Uterus (tissue), 4 donors: Measurements from ENCODE around the gene MIGA1. TPM values are rescaled to one million over a fixed set of nuclear protein-coding genes. Genes with fewer than 3 reads are reported as not detected.
A peak's percentile ranks its signal among the peaks of the same experiment; 100 is the strongest.

Source experiments
- DNase-seq, 2 donors: peaks; one replicate each; pipeline ENCODE4 v3.0.0-alpha.2; 2019 to 2020
- H3K27ac ChIP-seq, 2 donors: fragments of 200-600 bp; sonication (generic); 1 replicate in 1 of 2; 2 replicates in 1 of 2; pipeline ENCODE4 v1.5.1; 2016 to 2018
- H3K27me3 ChIP-seq, 2 donors: fragments of 200-600 bp; sonication (generic); one replicate each; pipeline ENCODE4 v1.5.1; 2018 to 2019; ENCODE audit warnings: control low read depth in 1 of 2
- H3K36me3 ChIP-seq, 2 donors: fragments of 200-600 bp; sonication (generic); one replicate each; pipeline ENCODE4 v1.5.1; 2019; ENCODE audit warnings: control low read depth in 1 of 2
- H3K4me1 ChIP-seq, 2 donors: fragments of 200-600 bp; sonication (generic); one replicate each; pipeline ENCODE4 v1.5.1; 2018 to 2019; ENCODE audit warnings: control low read depth in 1 of 2
- H3K4me3 ChIP-seq, 2 donors: fragments of 200-600 bp; sonication (generic); 1 replicate in 1 of 2; 2 replicates in 1 of 2; pipeline ENCODE4 v1.5.1; 2018 to 2019; ENCODE audit warnings: mild to moderate bottlenecking in 1 of 2
- H3K9me3 ChIP-seq, 2 donors: fragments of 200-600 bp; sonication (generic); one replicate each; pipeline ENCODE4 v1.5.1; 2019; ENCODE audit warnings: control low read depth in 1 of 2
- CTCF ChIP-seq, 4 experiments: fragments of 200-600 bp in 2 of 4; fragments of 450-650 bp in 2 of 4; sonication (generic) in 2 of 4; IDR thresholded peaks; one replicate each; pipeline ENCODE4 v1.5.1; 2016 to 2019; ENCODE audit warnings: antibody characterized with exemption in 4 of 4, mild to moderate bottlenecking in 2 of 4, moderate library complexity in 1 of 4
- POLR2A ChIP-seq, 2 donors: fragments of 450-650 bp; IDR thresholded peaks; one replicate each; pipeline ENCODE4 v1.6.1; 2016; ENCODE audit warnings: antibody characterized with exemption in 2 of 2, mild to moderate bottlenecking in 1 of 2, moderate library complexity in 1 of 2
- intact Hi-C: fragments of 100-400 bp; cut with DNase I; formaldehyde crosslinking; loops from one replicate; pipeline ENCODE4 v1.15.1; 2023; ENCODE audit warnings: low total_unique reads
- total RNA-seq, 4 donors: library from RNA; depleted of rRNA in 3 of 4; stranded (reverse); fragments of >200 nt in 3 of 4; gene quantifications; one replicate each; pipeline versions ENCODE4 v1.1.0 to v1.2.4, GENCODE V29; 2014 to 2023
- donor health status: DM: yes; HTN: yes; CAD: no.

MIGA1 gene
- total RNA-seq, 4 donors from 2014 or later = 3.8 to 36.6 (median 22.9) TPM

GRCh38 chr1:77829851-77830250 is 50.4 kb downstream of the MIGA1 start:
- DNase-seq = no peak
- Histone ChIP-seq H3K27ac (peak overlapping the region; percentile 38 to 87), H3K9me3 (no peaks in the 10 kb centered on the region), H3K4me3 (no peak overlapping the region), H3K4me1 (peaks cover 6 to 25% of the 10 kb centered on the region in 2 donors), H3K27me3 (no peaks in the 10 kb centered on the region), H3K36me3 (no peaks in the 10 kb centered on the region)
- intact Hi-C loops = loop anchor here (10.0 kb wide), 1 partner anchor 55 kb away; the partner anchor contains the start of gene NEXN
- TF ChIP-seq CTCF (IDR thresholded peaks at IDR 0.05) (no peak), POLR2A (IDR thresholded peaks at IDR 0.05) (no peak)

GRCh38 chr1:77830946-77831345 is 51.5 kb downstream of the MIGA1 start:
- peaks cover 6 to 25% of the 10 kb centered on the region in 2 donors for H3K4me1 ChIP-seq

GRCh38 chr1:77831566-77831965 is 52.1 kb downstream of the MIGA1 start:
- H3K27ac ChIP-seq = peak overlapping the region; percentile 87 to 92
- TF ChIP-seq POLR2A (IDR thresholded peaks at IDR 0.05) (no peak), CTCF (IDR thresholded peaks at IDR 0.05) (no peak)
- no peaks in the 10 kb centered on the region for H3K27me3 ChIP-seq
- peaks cover 6 to 25% of the 10 kb centered on the region in 2 donors for H3K4me1 ChIP-seq
- intact Hi-C loops = loop anchor here (10.0 kb wide), 1 partner anchor 53 kb away; the partner anchor contains the start of gene NEXN
- no peaks in the 10 kb centered on the region for H3K36me3 ChIP-seq
- no peaks in the 10 kb centered on the region for H3K9me3 ChIP-seq
- no peak for DNase-seq
- H3K4me3 ChIP-seq = no peak overlapping the region

More at GRCh38 chr1:77830946-77831345, 51.5 kb downstream of the MIGA1 start:
- no peak for DNase-seq
- Histone ChIP-seq H3K4me3 (no peak overlapping the region), H3K27ac (peak overlapping the region; percentile 87 to 92), H3K9me3 (no peaks in the 10 kb centered on the region), H3K36me3 (no peaks in the 10 kb centered on the region), H3K27me3 (no peaks in the 10 kb centered on the region)
- TF ChIP-seq CTCF (IDR thresholded peaks at IDR 0.05) (no peak), POLR2A (IDR thresholded peaks at IDR 0.05) (no peak)
- intact Hi-C loops = loop anchor here (10.0 kb wide), 1 partner anchor 54 kb away; the partner anchor contains the start of gene NEXN

- peaks cover 6 to 25% of the 10 kb centered on the region in 2 donors for H3K4me1 ChIP-seq
These were observed 52.7 kb downstream of the MIGA1 start for GRCh38 chr1:77831976-77832711.

More at GRCh38 chr1:77831976-77832711, 52.7 kb downstream of the MIGA1 start:
- H3K27me3 ChIP-seq = no peaks in the 10 kb centered on the region
- no peak for TF ChIP-seq POLR2A (IDR thresholded peaks at IDR 0.05)
- TF ChIP-seq CTCF (IDR thresholded peaks at IDR 0.05) = no peak
- DNase-seq = peak in 1 of 2 donors; percentile 46
- no peak overlapping the region for H3K4me3 ChIP-seq
- intact Hi-C loops = loop anchor here (10.0 kb wide), 1 partner anchor 53 kb away; the partner anchor contains the start of gene NEXN
- peak overlapping the region; percentile 87 to 92 for H3K27ac ChIP-seq
- no peaks in the 10 kb centered on the region for H3K9me3 ChIP-seq
- no peaks in the 10 kb centered on the region for H3K36me3 ChIP-seq
